Caco-2 (cell line): ENCODE results near the gene ARHGEF28. TPM values are rescaled to one million over a fixed set of nuclear protein-coding genes. Genes with fewer than 3 reads are reported as not detected.

Experiments used
- BruUV-seq: library from RNA; stranded (reverse); fragments of 400-500 nt; replicated peaks from 2 replicates; lab custom pipeline; 2021; lab: Mats Ljungman, UMichigan
- CTCF ChIA-PET: fragments of 300-600 bp; sonication (Branson Sonifier 250); formaldehyde crosslinking; loops from one replicate; lab custom pipeline; 2022; ENCODE audit warnings: antibody characterized with exemption; lab: Charles Lee
- POLR2A ChIA-PET: fragments of 300-600 bp; sonication (Branson Sonifier 250); formaldehyde crosslinking; loops from one replicate; lab custom pipeline; 2022; ENCODE audit warnings: antibody characterized with exemption; lab: Charles Lee
- DNase-seq, 2 experiments: peaks; one replicate each; pipeline versions ENCODE4 v3.0.0 to v3.0.0-alpha.2; 2020 to 2022
- H3K27me3 ChIP-seq: replicated peaks from 2 replicates; pipeline ENCODE4 v1.6.0; 2011; ENCODE audit warnings: low read length; ENCODE audit not compliant: control insufficient read depth, insufficient read depth
- H3K36me3 ChIP-seq: 2 replicates; pipeline ENCODE4 v1.5.1; 2011; ENCODE audit warnings: low read length; ENCODE audit not compliant: control insufficient read depth, insufficient read depth
- H3K4me1 ChIP-seq: fragments of 250-450 bp; sonication (Bioruptor Pico); 2 replicates; pipeline ENCODE4 v1.5.1; 2020; ENCODE audit warnings: mild to moderate bottlenecking
- H3K4me3 ChIP-seq: 2 replicates; pipeline ENCODE4 v1.5.1; 2011; ENCODE audit warnings: low read depth, mild to moderate bottlenecking, control low read depth, low read length
- H3K9me3 ChIP-seq: fragments of 250-450 bp; sonication (Bioruptor Pico); 2 replicates; pipeline ENCODE4 v1.5.1; 2020; ENCODE audit warnings: mild to moderate bottlenecking, moderate library complexity
- H3K27ac Mint-ChIP-seq: one replicate; pipeline ENCODE4 v1.8.0; 2022; ENCODE audit warnings: mixed read lengths; ENCODE audit not compliant: unreplicated experiment
- H3K27me3 Mint-ChIP-seq: one replicate; pipeline ENCODE4 v1.8.0; 2022; ENCODE audit warnings: mixed read lengths; ENCODE audit not compliant: insufficient read depth, unreplicated experiment
- H3K36me3 Mint-ChIP-seq: one replicate; pipeline ENCODE4 v1.8.0; 2022; ENCODE audit warnings: mild to moderate bottlenecking, mixed read lengths; ENCODE audit not compliant: insufficient read depth, unreplicated experiment
- H3K4me1 Mint-ChIP-seq: one replicate; pipeline ENCODE4 v1.8.0; 2022; ENCODE audit warnings: low read depth, mixed read lengths; ENCODE audit not compliant: unreplicated experiment
- H3K4me3 Mint-ChIP-seq: one replicate; pipeline ENCODE4 v1.8.0; 2022; ENCODE audit warnings: mild to moderate bottlenecking, moderate library complexity, mixed read lengths; ENCODE audit not compliant: unreplicated experiment
- H3K9me3 Mint-ChIP-seq: one replicate; pipeline ENCODE4 v1.8.0; 2022; ENCODE audit warnings: mixed read lengths; ENCODE audit not compliant: unreplicated experiment
- CTCF ChIP-seq, 2 experiments: fragments of 200-600 bp in 1 of 2; IDR thresholded peaks; 1 replicate in 1 of 2; 2 replicates in 1 of 2; pipeline versions ENCODE4 v1.5.1 to v1.8.0; 2011 to 2022; ENCODE audit warnings: antibody characterized with exemption in 1 of 2, control low read depth in 1 of 2, inconsistent platforms in 1 of 2, low read depth in 1 of 2, low read length in 1 of 2, mild to moderate bottlenecking in 1 of 2, moderate library complexity in 1 of 2; ENCODE audit not compliant: insufficient read depth in 1 of 2, severe bottlenecking in 1 of 2, unreplicated experiment in 1 of 2
- intact Hi-C: fragments of 100-400 bp; cut with micrococcal nuclease; formaldehyde crosslinking; loops from one replicate; pipeline ENCODE4 v1.10.0; 2022; ENCODE audit not compliant: unreplicated experiment
- total RNA-seq: library from RNA; stranded (reverse); gene quantifications from 2 replicates; pipeline ENCODE4 v1.2.3, GENCODE V29; 2022

ARHGEF28 gene
- total RNA-seq, 1 experiment from 2014 or later: 4.6 TPM

- Mint-ChIP-seq H3K9me3 (no peaks in the 10 kb centered on the region), H3K4me1 (peaks cover 7% of the 10 kb centered on the region), H3K4me3 (no peak overlapping the region), H3K27ac (no peak overlapping the region), H3K27me3 (peaks cover 7% of the 10 kb centered on the region), H3K36me3 (no peaks in the 10 kb centered on the region)
- no peak for DNase-seq
- Histone ChIP-seq H3K4me1 (no peaks in the 10 kb centered on the region), H3K9me3 (no peaks in the 10 kb centered on the region), H3K27me3 (no peaks in the 10 kb centered on the region), H3K36me3 (no peaks in the 10 kb centered on the region), H3K4me3 (no peak overlapping the region)
- CTCF ChIA-PET: no interaction called here
- no TSS peak for BruUV-seq
- POLR2A ChIA-PET: no interaction called here
- intact Hi-C loops: no loop called here
- no peak for TF ChIP-seq CTCF (IDR thresholded peaks at IDR 0.05; ENCODE audit: insufficient read depth in 1 of 2, low read depth in 1 of 2, low read length in 1 of 2, severe bottlenecking in 1 of 2, unreplicated experiment in 1 of 2)
These were observed 29.6 kb downstream of the ARHGEF28 start for GRCh38 chr5:73655521-73656160.

GRCh38 chr5:73661753-73662152 lies 35.8 kb downstream of the ARHGEF28 start:
- POLR2A ChIA-PET: no interaction called here
- Histone ChIP-seq H3K36me3 (no peaks in the 10 kb centered on the region), H3K4me1 (no peaks in the 10 kb centered on the region), H3K27me3 (no peaks in the 10 kb centered on the region), H3K9me3 (no peaks in the 10 kb centered on the region), H3K4me3 (no peak overlapping the region)
- BruUV-seq: no TSS peak
- intact Hi-C loops: no loop called here
- Mint-ChIP-seq H3K4me1 (no peaks in the 10 kb centered on the region), H3K27me3 (peaks cover 13% of the 10 kb centered on the region), H3K27ac (no peak overlapping the region), H3K9me3 (no peaks in the 10 kb centered on the region), H3K36me3 (no peaks in the 10 kb centered on the region), H3K4me3 (no peak overlapping the region)
- CTCF ChIA-PET: no interaction called here
- no peak for DNase-seq
- TF ChIP-seq CTCF (IDR thresholded peaks at IDR 0.05; ENCODE audit: insufficient read depth in 1 of 2, low read depth in 1 of 2, low read length in 1 of 2, severe bottlenecking in 1 of 2, unreplicated experiment in 1 of 2): no peak

GRCh38 chr5:73663161-73663859 lies 37.3 kb downstream of the ARHGEF28 start:
- no peak for DNase-seq
- Mint-ChIP-seq H3K36me3 (no peaks in the 10 kb centered on the region), H3K27me3 (peaks cover 11% of the 10 kb centered on the region), H3K9me3 (no peaks in the 10 kb centered on the region), H3K4me1 (no peaks in the 10 kb centered on the region), H3K4me3 (no peak overlapping the region), H3K27ac (no peak overlapping the region)
- H3K27me3 ChIP-seq: no peaks in the 10 kb centered on the region
- CTCF ChIA-PET: no interaction called here
- H3K36me3 ChIP-seq: no peaks in the 10 kb centered on the region
- POLR2A ChIA-PET: no interaction called here
- TF ChIP-seq CTCF (IDR thresholded peaks at IDR 0.05; ENCODE audit: insufficient read depth in 1 of 2, low read depth in 1 of 2, low read length in 1 of 2, severe bottlenecking in 1 of 2, unreplicated experiment in 1 of 2): no peak
- no peaks in the 10 kb centered on the region for H3K4me1 ChIP-seq
- no peak overlapping the region for H3K4me3 ChIP-seq
- no TSS peak for BruUV-seq
- no peaks in the 10 kb centered on the region for H3K9me3 ChIP-seq
- intact Hi-C loops: no loop called here
